VCaP (cell line): Measurements from ENCODE around the gene CBLB.
"Not testable (repeated sequence)": the region's sequence is repeated elsewhere in the genome, so short reads cannot be mapped to it uniquely, and the experiment has no call there.

Experiments used
- H3K27ac ChIP-seq: fragments of 450-650 bp; 2 replicates; pipeline ENCODE4 v1.5.1; 2017
- CTCF ChIP-seq: fragments of 450-650 bp; conservative IDR thresholded peaks from 2 replicates; pipeline ENCODE4 v1.5.1; 2017; ENCODE audit warnings: mild to moderate bottlenecking, moderate library complexity

Gene CBLB

GRCh38 chr3:105733356-105733755 is 135.5 kb downstream of the CBLB start:
- H3K27ac ChIP-seq = no peak overlapping the region
- TF ChIP-seq CTCF = no peak

- no peak for TF ChIP-seq CTCF
- no peak overlapping the region for H3K27ac ChIP-seq
Observed at GRCh38 chr3:105731686-105732085, 137.1 kb downstream of the CBLB start.

- TF ChIP-seq CTCF = no peak
- H3K27ac ChIP-seq = no peak overlapping the region
Observed at GRCh38 chr3:105730801-105731354, 137.9 kb downstream of the CBLB start.

GRCh38 chr3:105729667-105730066 is 139.1 kb downstream of the CBLB start:
- TF ChIP-seq CTCF = no peak
- no peak overlapping the region for H3K27ac ChIP-seq

GRCh38 chr3:105728771-105729312 is 140.0 kb downstream of the CBLB start:
- TF ChIP-seq CTCF = no peak
- no peak overlapping the region for H3K27ac ChIP-seq

GRCh38 chr3:105727036-105727435 is 141.8 kb downstream of the CBLB start:
- not testable (repeated sequence) for H3K27ac ChIP-seq

GRCh38 chr3:105722943-105723556 is 145.8 kb downstream of the CBLB start:
- no peak for TF ChIP-seq CTCF
- H3K27ac ChIP-seq = no peak overlapping the region

GRCh38 chr3:105719791-105720190 is 149.0 kb downstream of the CBLB start:
- no peak for TF ChIP-seq CTCF
- H3K27ac ChIP-seq = no peak overlapping the region
